Measurements from ENCODE around the gene GLT8D1.

- no peak for TF ChIP-seq CTCF (conservative IDR thresholded peaks at IDR 0.05; ENCODE audit: low read depth, low read length)
- TF ChIP-seq EZH2 (IDR thresholded peaks at IDR 0.05; ENCODE audit: borderline replicate concordance, low read depth, low read length, poor library complexity, severe bottlenecking), result no peak
These were observed 8.6 kb downstream of the GLT8D1 start for GRCh38 chr3:52696830-52697631.
